Gastrocnemius medialis (tissue), 4 donors: ENCODE measurements around the gene ARHGAP8. TPM values are rescaled to one million over a fixed set of nuclear protein-coding genes. Genes with fewer than 3 reads are reported as not detected.

ENCODE experiments used
- ATAC-seq, 2 donors: fragments of 150-250 bp; one replicate each; pipeline ENCODE4 v1.9.1; 2016
- DNase-seq, 2 donors: peaks; one replicate each; pipeline ENCODE4 v3.0.0-alpha.2; 2019
- H3K27ac ChIP-seq, 4 donors: fragments of 200-600 bp; sonication (generic); 1 replicate in 1 of 4; 2 replicates in 3 of 4; pipeline ENCODE4 v1.5.1; 2016 to 2018; ENCODE audit warnings: mild to moderate bottlenecking in 2 of 4, moderate library complexity in 1 of 4
- H3K27me3 ChIP-seq, 3 donors: fragments of 200-600 bp; sonication (generic) in 2 of 3; 1 replicate in 1 of 3; 2 replicates in 2 of 3; pipeline versions ENCODE4 v1.5.1 to v1.6.0; 2016 to 2019; ENCODE audit warnings: mild to moderate bottlenecking in 1 of 3, moderate library complexity in 1 of 3
- H3K36me3 ChIP-seq, 2 donors: fragments of 200-600 bp; sonication (generic) in 1 of 2; one replicate each; pipeline ENCODE4 v1.5.1; 2017 to 2018
- H3K4me1 ChIP-seq, 2 donors: fragments of 200-600 bp; sonication (generic) in 1 of 2; one replicate each; pipeline ENCODE4 v1.5.1; 2016 to 2017; ENCODE audit warnings: mild to moderate bottlenecking in 2 of 2
- H3K4me3 ChIP-seq, 4 donors: fragments of 200-600 bp; sonication (generic) in 3 of 4; 1 replicate in 1 of 4; 2 replicates in 3 of 4; pipeline ENCODE4 v1.5.1; 2016 to 2019; ENCODE audit warnings: mild to moderate bottlenecking in 2 of 4
- H3K9me3 ChIP-seq, 3 donors: fragments of 200-600 bp; sonication (generic) in 2 of 3; 1 replicate in 1 of 3; 2 replicates in 2 of 3; pipeline ENCODE4 v1.5.1; 2016 to 2019
- POLR2A ChIP-seq, 2 donors: fragments of 450-650 bp; IDR thresholded peaks; one replicate each; pipeline ENCODE4 v1.6.1; 2017; ENCODE audit warnings: antibody characterized with exemption in 2 of 2, mild to moderate bottlenecking in 2 of 2, moderate library complexity in 2 of 2
- in situ Hi-C, 4 donors: fragments of 200-750 bp; cut with MboI; loops; one replicate each; pipeline versions ENCODE4 v1.15.0 to v1.8.0; 2017; ENCODE audit warnings: low sequenced_read_pairs in 4 of 4
- intact Hi-C: fragments of 100-400 bp; cut with DNase I; formaldehyde crosslinking; loops from one replicate; pipeline ENCODE4 v1.15.1; 2023; ENCODE audit warnings: low total_unique reads
- total RNA-seq, 4 donors: library from RNA; depleted of rRNA; stranded (reverse); fragments of >200 nt; gene quantifications; one replicate each; pipeline versions ENCODE4 v1.1.0 to v1.2.3, GENCODE V29; 2016
- TF ChIP-seq, protein P1 (sequence below), 5 experiments: fragments of 450-650 bp in 3 of 5; fragments of 200-600 bp in 2 of 5; sonication (generic) in 2 of 5; IDR thresholded peaks in 4 of 5; conservative IDR thresholded peaks in 1 of 5; 1 replicate in 4 of 5; 2 replicates in 1 of 5; pipeline ENCODE4 v1.5.1; 2016 to 2019; ENCODE audit warnings: antibody characterized with exemption in 5 of 5, mild to moderate bottlenecking in 3 of 5, moderate library complexity in 3 of 5

The ARHGAP8 gene
- total RNA-seq, 4 donors from 2014 or later: not detected

DNA sequence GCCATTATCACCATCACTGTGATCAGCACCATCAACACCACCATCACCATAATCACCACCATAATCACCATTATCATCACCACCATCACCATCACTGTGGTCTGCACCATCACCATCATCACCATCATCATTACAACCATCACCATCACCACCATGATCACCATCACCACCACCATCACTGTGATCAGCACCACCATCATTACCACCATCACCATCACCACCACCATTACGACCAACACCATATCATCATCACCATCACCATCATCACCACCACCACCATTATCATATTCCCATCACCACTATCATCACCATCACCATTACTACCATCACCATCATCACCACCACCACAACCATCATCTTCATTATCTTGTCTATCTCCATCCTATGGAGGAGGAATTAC, 132.2 kb downstream of the ARHGAP8 start:
- Histone ChIP-seq H3K4me3 (no peak overlapping the region), H3K9me3 (no peaks in the 10 kb centered on the region), H3K4me1 (no peaks in the 10 kb centered on the region), H3K36me3 (no peaks in the 10 kb centered on the region), H3K27me3 (no peaks in the 10 kb centered on the region), H3K27ac (no peak overlapping the region)
- DNase-seq (no peak), ATAC-seq (no peak)
- TF ChIP-seq, protein P1, sequence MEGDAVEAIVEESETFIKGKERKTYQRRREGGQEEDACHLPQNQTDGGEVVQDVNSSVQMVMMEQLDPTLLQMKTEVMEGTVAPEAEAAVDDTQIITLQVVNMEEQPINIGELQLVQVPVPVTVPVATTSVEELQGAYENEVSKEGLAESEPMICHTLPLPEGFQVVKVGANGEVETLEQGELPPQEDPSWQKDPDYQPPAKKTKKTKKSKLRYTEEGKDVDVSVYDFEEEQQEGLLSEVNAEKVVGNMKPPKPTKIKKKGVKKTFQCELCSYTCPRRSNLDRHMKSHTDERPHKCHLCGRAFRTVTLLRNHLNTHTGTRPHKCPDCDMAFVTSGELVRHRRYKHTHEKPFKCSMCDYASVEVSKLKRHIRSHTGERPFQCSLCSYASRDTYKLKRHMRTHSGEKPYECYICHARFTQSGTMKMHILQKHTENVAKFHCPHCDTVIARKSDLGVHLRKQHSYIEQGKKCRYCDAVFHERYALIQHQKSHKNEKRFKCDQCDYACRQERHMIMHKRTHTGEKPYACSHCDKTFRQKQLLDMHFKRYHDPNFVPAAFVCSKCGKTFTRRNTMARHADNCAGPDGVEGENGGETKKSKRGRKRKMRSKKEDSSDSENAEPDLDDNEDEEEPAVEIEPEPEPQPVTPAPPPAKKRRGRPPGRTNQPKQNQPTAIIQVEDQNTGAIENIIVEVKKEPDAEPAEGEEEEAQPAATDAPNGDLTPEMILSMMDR (IDR thresholded peaks at IDR 0.05 in 4 of 5, conservative IDR thresholded peaks at IDR 0.05 in 1 of 5): no peak
- TF ChIP-seq POLR2A (IDR thresholded peaks at IDR 0.05): no peak
- intact Hi-C loops: no loop called here
- in situ Hi-C loops: no loop called here

DNA sequence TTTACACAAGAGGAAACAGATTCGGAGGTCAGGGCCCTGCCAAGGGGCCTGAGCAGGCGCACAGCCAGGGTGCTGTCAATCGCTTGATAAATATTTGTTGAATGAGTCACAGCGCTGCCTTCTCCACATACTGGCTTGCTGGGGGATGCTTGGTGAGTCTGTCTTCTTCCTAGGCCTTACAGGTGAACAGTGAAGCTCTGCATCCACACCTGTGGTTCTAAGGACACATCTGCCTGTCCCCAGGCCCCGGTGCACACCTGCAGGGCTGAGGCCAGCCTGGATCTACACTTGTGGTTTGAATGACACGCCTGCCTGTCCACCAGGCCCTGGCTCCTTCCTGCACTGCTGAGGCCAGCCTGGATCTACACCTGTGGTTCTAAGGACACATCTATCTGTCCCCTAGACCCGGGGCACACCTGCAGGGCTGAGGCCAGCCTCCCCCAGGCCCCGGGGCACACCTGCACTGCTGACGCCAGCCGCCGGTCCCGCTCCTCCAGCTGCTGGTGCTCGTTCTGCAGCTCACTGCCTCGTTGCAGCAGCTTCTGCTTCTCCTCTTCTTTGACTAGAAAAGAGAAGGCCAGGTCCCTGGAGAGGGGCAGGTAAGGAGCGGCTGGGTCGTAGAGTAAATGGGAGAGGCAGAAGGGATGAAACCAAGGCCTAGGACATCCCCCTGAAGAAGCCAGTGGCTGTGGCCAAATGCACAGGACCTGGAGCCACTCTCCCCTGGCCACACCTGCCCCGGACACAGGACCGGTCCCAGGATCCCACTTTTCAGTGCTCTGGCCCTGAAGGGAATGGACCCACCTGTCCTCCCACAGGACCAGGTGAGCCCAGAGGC, 132.8 kb downstream of the ARHGAP8 start:
- no peak for ATAC-seq

DNA sequence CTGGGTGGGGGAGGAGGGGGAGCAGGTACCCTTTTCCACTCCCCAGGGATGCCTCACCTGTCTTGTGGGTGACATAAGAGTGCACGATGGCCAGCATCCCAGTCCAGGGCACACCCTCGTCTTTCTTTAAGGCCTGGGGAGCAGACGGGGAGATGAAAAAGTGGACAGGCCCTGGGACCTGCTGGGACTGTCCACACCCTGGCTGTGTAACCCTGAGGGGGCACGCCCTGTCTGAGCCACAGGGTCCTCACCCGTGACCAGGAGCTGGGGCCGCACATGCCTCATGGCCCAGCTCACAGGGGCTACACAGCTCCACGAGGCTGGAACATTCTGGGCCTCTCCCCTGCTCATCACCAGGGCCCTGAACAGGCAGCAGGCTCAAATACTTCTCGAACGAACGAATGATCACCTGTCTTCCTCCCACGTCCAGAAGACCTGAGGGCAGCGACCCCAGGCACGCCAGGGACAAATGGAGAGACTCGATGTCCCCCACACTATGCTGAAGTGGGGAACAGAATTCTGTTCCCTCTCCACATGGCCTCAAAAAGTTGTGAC, 133.5 kb downstream of the ARHGAP8 start:
- ATAC-seq: no peak
- TF ChIP-seq, protein P1 (IDR thresholded peaks at IDR 0.05 in 4 of 5, conservative IDR thresholded peaks at IDR 0.05 in 1 of 5): no peak
- no peak for TF ChIP-seq POLR2A (IDR thresholded peaks at IDR 0.05)
- in situ Hi-C loops (no loop called here), intact Hi-C loops (no loop called here)
- Histone ChIP-seq H3K9me3 (no peaks in the 10 kb centered on the region), H3K27me3 (no peaks in the 10 kb centered on the region), H3K4me3 (no peak overlapping the region), H3K36me3 (no peaks in the 10 kb centered on the region), H3K4me1 (no peaks in the 10 kb centered on the region), H3K27ac (no peak overlapping the region)
- DNase-seq: no peak

More for the DNA sequence above, 132.8 kb downstream of the ARHGAP8 start:
- no peak for DNase-seq
- intact Hi-C loops (no loop called here), in situ Hi-C loops (no loop called here)
- Histone ChIP-seq H3K27ac (no peak overlapping the region), H3K9me3 (no peaks in the 10 kb centered on the region), H3K36me3 (no peaks in the 10 kb centered on the region), H3K27me3 (no peaks in the 10 kb centered on the region), H3K4me1 (no peaks in the 10 kb centered on the region), H3K4me3 (no peak overlapping the region)
- TF ChIP-seq, protein P1 (IDR thresholded peaks at IDR 0.05 in 4 of 5, conservative IDR thresholded peaks at IDR 0.05 in 1 of 5): no peak
- TF ChIP-seq POLR2A (IDR thresholded peaks at IDR 0.05): no peak

DNA sequence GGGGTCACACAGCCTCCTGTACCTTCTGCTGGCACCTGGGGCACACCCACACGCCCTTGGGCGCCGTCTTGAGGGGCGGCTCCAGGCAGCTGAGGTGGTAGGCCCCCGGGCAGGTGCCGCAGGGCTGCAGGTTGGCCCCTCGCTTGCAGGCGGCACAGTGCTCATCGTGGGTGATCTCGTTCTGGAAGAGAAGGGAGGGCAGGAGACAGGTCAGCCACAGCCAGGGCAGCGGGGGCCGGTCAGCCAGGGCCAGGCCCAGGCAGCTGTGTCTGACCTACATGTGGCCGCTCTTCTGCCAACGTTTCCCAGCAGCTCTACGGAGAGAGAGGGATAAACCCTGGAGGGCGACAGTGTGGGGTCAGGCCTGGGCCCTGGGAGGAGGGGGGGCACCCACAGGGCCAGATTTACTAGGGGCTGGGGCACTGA, 135.6 kb downstream of the ARHGAP8 start:
- no peaks in the 10 kb centered on the region for H3K36me3 ChIP-seq
- no peaks in the 10 kb centered on the region for H3K27me3 ChIP-seq
- no peak overlapping the region for H3K4me3 ChIP-seq
- TF ChIP-seq POLR2A (IDR thresholded peaks at IDR 0.05): no peak
- TF ChIP-seq, protein P1 (IDR thresholded peaks at IDR 0.05 in 4 of 5, conservative IDR thresholded peaks at IDR 0.05 in 1 of 5): no peak
- H3K9me3 ChIP-seq: no peaks in the 10 kb centered on the region
- no peaks in the 10 kb centered on the region for H3K4me1 ChIP-seq
- ATAC-seq: no peak
- in situ Hi-C loops (no loop called here), intact Hi-C loops (no loop called here)
- H3K27ac ChIP-seq: no peak overlapping the region
- no peak for DNase-seq
